KMS-11 (cell line): ENCODE measurements around the gene CSTA.

Experiments
- H2AFZ ChIP-seq: fragments of 200-600 bp; sonication (generic); 2 replicates; pipeline ENCODE4 v1.6.1; 2016; ENCODE audit warnings: antibody characterized with exemption, mixed run types, low read depth
- H3K27ac ChIP-seq: fragments of 200-600 bp; sonication (generic); 2 replicates; pipeline ENCODE4 v1.6.1; 2016; ENCODE audit warnings: mild to moderate bottlenecking, mixed run types
- H3K27me3 ChIP-seq: fragments of 200-600 bp; sonication (generic); 2 replicates; pipeline ENCODE4 v1.6.1; 2017; ENCODE audit warnings: mild to moderate bottlenecking, low read depth, mixed run types, moderate library complexity; ENCODE audit not compliant: insufficient read depth
- H3K36me3 ChIP-seq: fragments of 200-600 bp; sonication (generic); 2 replicates; pipeline ENCODE4 v1.6.1; 2017; ENCODE audit warnings: mild to moderate bottlenecking, mixed run types; ENCODE audit not compliant: insufficient read depth
- H3K4me1 ChIP-seq: fragments of 200-600 bp; sonication (generic); 2 replicates; pipeline ENCODE4 v1.6.1; 2016; ENCODE audit warnings: mild to moderate bottlenecking, low read depth, mixed run types; ENCODE audit not compliant: poor library complexity, severe bottlenecking
- H3K4me2 ChIP-seq: fragments of 200-600 bp; sonication (generic); 2 replicates; pipeline ENCODE4 v1.7.0; 2016; ENCODE audit warnings: mild to moderate bottlenecking, mixed run types
- H3K4me3 ChIP-seq: fragments of 200-600 bp; sonication (generic); IDR thresholded peaks from 2 replicates; pipeline ENCODE4 v1.6.1; 2017; ENCODE audit warnings: low read depth, low read length, mixed read lengths; ENCODE audit not compliant: insufficient read depth
- H3K79me2 ChIP-seq: fragments of 200-600 bp; sonication (generic); 2 replicates; pipeline ENCODE4 v1.6.1; 2016; ENCODE audit warnings: low read depth, mixed run types; ENCODE audit not compliant: insufficient read depth
- H3K9ac ChIP-seq: fragments of 200-600 bp; sonication (generic); 2 replicates; pipeline ENCODE4 v1.6.1; 2016; ENCODE audit warnings: mild to moderate bottlenecking, mixed run types
- H4K20me1 ChIP-seq: fragments of 200-600 bp; sonication (generic); 2 replicates; pipeline ENCODE4 v1.6.1; 2016; ENCODE audit warnings: mild to moderate bottlenecking, mixed run types; ENCODE audit not compliant: insufficient read depth
- TF ChIP-seq, protein P1 (sequence below): fragments of 200-600 bp; sonication (generic); conservative IDR thresholded peaks from 2 replicates; pipeline ENCODE4 v1.6.1; 2017; ENCODE audit warnings: low read depth, mild to moderate bottlenecking, antibody characterized with exemption, low read length, moderate library complexity, mixed read lengths

CSTA gene

DNA sequence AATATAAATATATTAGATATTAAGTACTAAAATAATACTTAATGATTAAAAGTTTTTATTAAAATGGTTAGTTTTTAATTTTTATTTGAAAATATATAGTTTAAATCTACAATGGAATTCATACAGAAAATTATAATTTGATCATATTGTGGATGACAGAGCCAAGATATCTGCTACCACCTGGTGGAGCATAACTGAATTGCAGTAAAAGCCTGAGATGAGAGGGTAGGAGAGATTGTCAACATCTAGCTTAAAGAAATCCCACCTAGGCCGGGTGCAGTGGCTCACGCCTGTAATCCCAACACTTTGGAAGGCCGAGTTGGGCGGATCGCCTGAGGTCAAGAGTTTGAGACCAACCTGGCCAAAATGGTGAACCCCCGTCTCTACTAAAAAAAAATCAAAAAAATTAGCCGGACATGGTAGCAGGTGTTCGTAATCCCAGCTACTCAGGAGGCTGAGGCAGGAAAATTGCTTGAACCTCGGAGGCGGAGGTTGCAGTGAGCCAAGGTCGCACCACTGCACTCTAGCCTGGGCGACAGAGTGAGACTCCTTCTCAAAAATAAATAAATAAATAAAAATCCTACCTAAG is 25.1 kb upstream of the CSTA start:
- no peaks in the 10 kb centered on the region for H3K79me2 ChIP-seq
- no peaks in the 10 kb centered on the region for H3K27me3 ChIP-seq
- H2AFZ ChIP-seq: no peak overlapping the region
- no peak overlapping the region for H3K27ac ChIP-seq
- no peaks in the 10 kb centered on the region for H4K20me1 ChIP-seq
- H3K4me2 ChIP-seq: no peak overlapping the region
- TF ChIP-seq, protein P1, sequence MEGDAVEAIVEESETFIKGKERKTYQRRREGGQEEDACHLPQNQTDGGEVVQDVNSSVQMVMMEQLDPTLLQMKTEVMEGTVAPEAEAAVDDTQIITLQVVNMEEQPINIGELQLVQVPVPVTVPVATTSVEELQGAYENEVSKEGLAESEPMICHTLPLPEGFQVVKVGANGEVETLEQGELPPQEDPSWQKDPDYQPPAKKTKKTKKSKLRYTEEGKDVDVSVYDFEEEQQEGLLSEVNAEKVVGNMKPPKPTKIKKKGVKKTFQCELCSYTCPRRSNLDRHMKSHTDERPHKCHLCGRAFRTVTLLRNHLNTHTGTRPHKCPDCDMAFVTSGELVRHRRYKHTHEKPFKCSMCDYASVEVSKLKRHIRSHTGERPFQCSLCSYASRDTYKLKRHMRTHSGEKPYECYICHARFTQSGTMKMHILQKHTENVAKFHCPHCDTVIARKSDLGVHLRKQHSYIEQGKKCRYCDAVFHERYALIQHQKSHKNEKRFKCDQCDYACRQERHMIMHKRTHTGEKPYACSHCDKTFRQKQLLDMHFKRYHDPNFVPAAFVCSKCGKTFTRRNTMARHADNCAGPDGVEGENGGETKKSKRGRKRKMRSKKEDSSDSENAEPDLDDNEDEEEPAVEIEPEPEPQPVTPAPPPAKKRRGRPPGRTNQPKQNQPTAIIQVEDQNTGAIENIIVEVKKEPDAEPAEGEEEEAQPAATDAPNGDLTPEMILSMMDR: peak; percentile 74
- no peaks in the 10 kb centered on the region for H3K36me3 ChIP-seq
- no peaks in the 10 kb centered on the region for H3K4me1 ChIP-seq
- H3K4me3 ChIP-seq: no peak overlapping the region
- H3K9ac ChIP-seq: no peak overlapping the region

DNA sequence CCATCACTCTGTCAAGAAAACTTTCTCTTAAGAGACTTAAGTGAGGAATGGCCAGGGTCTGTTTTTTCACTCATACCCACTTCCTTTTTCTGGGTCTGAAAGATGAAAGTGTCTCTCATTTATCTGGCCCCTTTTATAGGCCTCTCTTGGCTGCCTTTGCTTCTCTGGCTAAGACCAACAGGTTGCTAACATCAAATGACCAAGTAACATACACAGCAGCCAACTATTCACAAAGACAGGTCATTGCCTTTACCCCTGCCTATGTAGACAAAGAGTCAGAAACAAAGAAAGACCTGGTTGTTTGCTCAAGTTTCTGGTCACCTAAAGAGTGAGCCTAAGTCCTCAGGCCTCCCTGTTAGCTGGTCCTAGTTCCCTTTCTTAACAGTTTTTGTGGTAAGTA is 24.0 kb upstream of the CSTA start:
- peaks cover 2% of the 10 kb centered on the region for H3K4me1 ChIP-seq

DNA sequence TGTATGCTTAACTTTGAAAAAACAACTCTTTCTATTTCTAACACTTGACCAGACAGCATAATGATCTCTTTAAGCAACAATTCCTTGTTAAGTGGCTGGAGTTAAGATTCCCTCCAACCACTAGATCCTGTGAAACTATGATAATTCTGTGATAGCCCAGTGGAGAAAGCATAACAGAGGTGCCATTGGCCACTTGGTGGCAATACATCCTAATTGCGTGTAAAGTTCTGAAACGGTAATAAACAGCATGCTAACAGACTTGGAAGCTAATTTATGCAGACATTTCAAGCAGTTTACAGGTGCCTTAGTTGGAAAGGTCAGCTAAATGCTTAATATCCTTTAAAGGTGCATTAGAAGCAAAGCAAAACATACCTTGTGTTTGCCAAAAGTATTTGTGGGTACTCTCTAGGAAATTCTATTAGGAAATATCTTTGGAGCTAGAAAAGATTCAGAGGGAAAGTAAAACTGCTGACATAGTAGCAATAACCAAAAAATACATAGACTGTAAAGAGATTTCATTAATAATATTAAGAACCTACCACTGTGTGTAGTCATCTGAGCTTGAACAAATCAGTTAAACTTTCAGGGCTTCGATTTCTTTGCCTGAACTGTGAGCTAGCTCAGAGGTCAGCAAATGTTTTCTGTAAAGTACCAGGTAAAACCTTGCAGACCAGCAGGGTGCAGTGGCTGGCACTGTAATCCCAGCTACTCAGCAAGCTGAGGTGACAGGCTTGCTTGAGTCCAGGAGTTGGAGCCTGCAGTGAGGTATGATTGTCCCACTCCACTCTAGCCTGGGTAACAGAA is 19.0 kb upstream of the CSTA start:
- Histone ChIP-seq H3K27me3 (no peaks in the 10 kb centered on the region), H3K4me1 (peaks cover 3% of the 10 kb centered on the region), H3K27ac (no peak overlapping the region), H3K36me3 (no peaks in the 10 kb centered on the region), H2AFZ (peak overlapping the region; percentile 11; the same call in 1 of the 2 replicates), H3K4me2 (no peak overlapping the region), H3K79me2 (no peaks in the 10 kb centered on the region), H3K9ac (no peak overlapping the region), H3K4me3 (no peak overlapping the region), H4K20me1 (no peaks in the 10 kb centered on the region)
- TF ChIP-seq, protein P1: peak; percentile 37; the same call in 1 of the 2 replicates

More for the DNA sequence above, 24.0 kb upstream of the CSTA start:
- H2AFZ ChIP-seq: no peak overlapping the region
- no peaks in the 10 kb centered on the region for H3K36me3 ChIP-seq
- H3K4me2 ChIP-seq: no peak overlapping the region
- H3K79me2 ChIP-seq: no peaks in the 10 kb centered on the region
- H3K27ac ChIP-seq: no peak overlapping the region
- no peak overlapping the region for H3K9ac ChIP-seq
- H4K20me1 ChIP-seq: no peaks in the 10 kb centered on the region
- TF ChIP-seq, protein P1: no peak
- H3K27me3 ChIP-seq: no peaks in the 10 kb centered on the region
- no peak overlapping the region for H3K4me3 ChIP-seq

DNA sequence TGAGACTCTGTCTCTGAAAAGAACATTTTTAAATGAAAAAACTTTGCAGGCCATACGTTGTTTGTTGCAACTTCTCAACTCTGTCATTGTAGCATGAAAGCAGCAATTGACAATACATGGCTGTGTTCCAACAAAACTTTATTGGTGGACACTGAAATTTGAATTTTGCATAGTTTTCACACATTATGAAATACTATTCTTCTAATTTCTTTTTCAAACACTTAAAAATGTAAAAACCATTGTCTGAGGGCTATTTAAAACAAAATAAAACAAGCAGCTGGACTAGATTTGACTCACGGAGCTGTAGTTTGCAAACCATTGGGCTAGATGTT is 18.5 kb upstream of the CSTA start:
- H3K4me1 ChIP-seq: peaks cover 3% of the 10 kb centered on the region
- H3K9ac ChIP-seq: no peak overlapping the region

More for the DNA sequence above, 18.5 kb upstream of the CSTA start:
- H3K79me2 ChIP-seq: no peaks in the 10 kb centered on the region
- H3K27ac ChIP-seq: no peak overlapping the region
- H3K36me3 ChIP-seq: no peaks in the 10 kb centered on the region
- H3K27me3 ChIP-seq: no peaks in the 10 kb centered on the region
- H3K4me2 ChIP-seq: no peak overlapping the region
- TF ChIP-seq, protein P1: no peak
- no peak overlapping the region for H2AFZ ChIP-seq
- H4K20me1 ChIP-seq: no peaks in the 10 kb centered on the region
- H3K4me3 ChIP-seq: no peak overlapping the region
